Measurements from ENCODE around the gene ZNF135. TPM values are rescaled to one million over a fixed set of nuclear protein-coding genes. Genes with fewer than 3 reads are reported as not detected.

ZNF135 gene
- polyA plus RNA-seq, 1 of the 3 experiments (the other 2 are of a cell fraction), result 0.41 TPM

DNA sequence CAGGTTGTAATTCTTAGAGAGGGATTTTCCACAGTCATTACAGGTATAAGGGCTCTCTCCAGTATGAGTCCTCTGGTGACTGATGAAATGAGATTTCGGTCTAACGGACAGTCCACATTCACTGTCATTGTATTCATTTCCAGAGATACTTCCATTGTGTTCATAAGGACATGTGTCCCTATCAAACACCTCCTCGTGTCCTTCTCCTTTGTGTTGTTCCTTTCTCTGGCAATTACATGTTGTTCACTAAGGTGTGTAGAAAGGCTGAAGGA lies 49.4 kb downstream of the ZNF135 start:
- Histone ChIP-seq H3K9me2 (no peaks in the 10 kb centered on the region), H3K79me2 (ENCODE audit: insufficient read depth) (no peaks in the 10 kb centered on the region), H3K9me3 (peaks cover 24% of the 10 kb centered on the region; the same call in 1 of the 2 replicates), H3F3A (replicated peaks; ENCODE audit: insufficient read depth) (no peaks in the 10 kb centered on the region), H3K4me1 (ENCODE audit: control insufficient read depth in 1 of 2, insufficient read depth in 2 of 2, low read depth in 1 of 2, low read length in 1 of 2) (no peaks in the 10 kb centered on the region), H3K27ac (ENCODE audit: low read depth in 2 of 2, low read length in 1 of 2) (no peak overlapping the region), H3K4me3 (ENCODE audit: low read depth in 2 of 2, low read length in 1 of 2) (no peak overlapping the region), H3K36me3 (replicated peaks in 1 of 2; ENCODE audit: control insufficient read depth in 1 of 2, insufficient read depth in 2 of 2, low read length in 1 of 2) (no peaks in the 10 kb centered on the region), H4K20me1 (ENCODE audit: insufficient read depth) (no peaks in the 10 kb centered on the region), H3K27me3 (ENCODE audit: insufficient read depth) (no peaks in the 10 kb centered on the region), H3K9ac (no peak overlapping the region), H3K4me2 (no peak overlapping the region), H2AFZ (ENCODE audit: low read depth) (no peak overlapping the region)
- no peak for DNase-seq
- CTCF ChIA-PET, result no interaction called here
- POLR2A ChIA-PET, result no interaction called here
- TF ChIP-seq JUND (IDR thresholded peaks at IDR 0.05), result no peak
- TF ChIP-seq, protein P1, sequence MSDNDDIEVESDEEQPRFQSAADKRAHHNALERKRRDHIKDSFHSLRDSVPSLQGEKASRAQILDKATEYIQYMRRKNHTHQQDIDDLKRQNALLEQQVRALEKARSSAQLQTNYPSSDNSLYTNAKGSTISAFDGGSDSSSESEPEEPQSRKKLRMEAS (IDR thresholded peaks at IDR 0.05; ENCODE audit: low read depth), result no peak
- TF ChIP-seq, protein P2, sequence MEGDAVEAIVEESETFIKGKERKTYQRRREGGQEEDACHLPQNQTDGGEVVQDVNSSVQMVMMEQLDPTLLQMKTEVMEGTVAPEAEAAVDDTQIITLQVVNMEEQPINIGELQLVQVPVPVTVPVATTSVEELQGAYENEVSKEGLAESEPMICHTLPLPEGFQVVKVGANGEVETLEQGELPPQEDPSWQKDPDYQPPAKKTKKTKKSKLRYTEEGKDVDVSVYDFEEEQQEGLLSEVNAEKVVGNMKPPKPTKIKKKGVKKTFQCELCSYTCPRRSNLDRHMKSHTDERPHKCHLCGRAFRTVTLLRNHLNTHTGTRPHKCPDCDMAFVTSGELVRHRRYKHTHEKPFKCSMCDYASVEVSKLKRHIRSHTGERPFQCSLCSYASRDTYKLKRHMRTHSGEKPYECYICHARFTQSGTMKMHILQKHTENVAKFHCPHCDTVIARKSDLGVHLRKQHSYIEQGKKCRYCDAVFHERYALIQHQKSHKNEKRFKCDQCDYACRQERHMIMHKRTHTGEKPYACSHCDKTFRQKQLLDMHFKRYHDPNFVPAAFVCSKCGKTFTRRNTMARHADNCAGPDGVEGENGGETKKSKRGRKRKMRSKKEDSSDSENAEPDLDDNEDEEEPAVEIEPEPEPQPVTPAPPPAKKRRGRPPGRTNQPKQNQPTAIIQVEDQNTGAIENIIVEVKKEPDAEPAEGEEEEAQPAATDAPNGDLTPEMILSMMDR (IDR thresholded peaks at IDR 0.05), result no peak
- 33% methylated on average over 3 of the region's 3 CpGs for WGBS (ENCODE audit: low lambda C conversion rate)

DNA sequence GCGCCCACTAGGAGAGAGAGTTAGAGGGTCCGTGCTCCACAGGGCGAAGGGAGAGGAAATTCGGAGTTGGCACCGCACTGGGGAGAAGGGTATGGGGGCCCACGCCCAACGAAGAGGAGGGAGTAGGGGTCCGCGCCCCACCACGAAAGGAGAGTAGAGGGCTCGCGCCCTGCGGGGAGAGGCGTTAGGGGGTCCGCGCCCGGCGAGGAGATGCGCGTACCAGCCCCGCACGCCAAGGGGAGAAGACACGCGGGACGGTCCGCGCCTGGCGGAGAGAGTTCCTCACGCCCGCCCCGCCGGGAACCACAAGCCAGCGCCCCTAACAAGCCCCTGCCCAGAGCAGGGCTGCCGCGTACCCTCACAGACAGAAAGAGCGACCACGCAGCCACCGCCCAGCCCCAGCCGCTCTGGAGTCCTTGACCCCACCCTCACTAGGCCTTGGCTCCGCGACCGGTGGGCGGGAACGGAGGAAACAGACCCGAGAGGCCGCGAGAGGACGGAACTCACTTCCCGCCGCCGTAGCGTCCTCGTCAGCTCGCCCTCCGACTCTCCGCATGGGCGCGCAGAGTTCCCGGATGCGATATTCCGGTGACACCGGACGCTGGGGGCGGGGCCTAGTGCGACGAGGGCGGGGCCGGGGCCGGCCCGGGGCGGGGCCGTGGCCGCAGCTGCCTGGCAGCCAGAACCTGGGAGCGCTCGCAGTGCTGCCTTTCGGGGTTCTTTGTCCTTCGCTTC lies 58.9 kb downstream of the ZNF135 start:
- Histone ChIP-seq H3K9me3 (no peaks in the 10 kb centered on the region), H3K9ac (no peak overlapping the region), H3K27me3 (ENCODE audit: insufficient read depth) (no peaks in the 10 kb centered on the region), H2AFZ (ENCODE audit: low read depth) (no peak overlapping the region), H3K9me2 (no peaks in the 10 kb centered on the region), H3K4me1 (ENCODE audit: control insufficient read depth in 1 of 2, insufficient read depth in 2 of 2, low read depth in 1 of 2, low read length in 1 of 2) (no peaks in the 10 kb centered on the region), H4K20me1 (ENCODE audit: insufficient read depth) (no peaks in the 10 kb centered on the region), H3K27ac (ENCODE audit: low read depth in 2 of 2, low read length in 1 of 2) (no peak overlapping the region), H3K36me3 (replicated peaks in 1 of 2; ENCODE audit: control insufficient read depth in 1 of 2, insufficient read depth in 2 of 2, low read length in 1 of 2) (no peaks in the 10 kb centered on the region), H3K79me2 (ENCODE audit: insufficient read depth) (no peaks in the 10 kb centered on the region), H3K4me2 (no peak overlapping the region), H3K4me3 (ENCODE audit: low read depth in 2 of 2, low read length in 1 of 2) (no peak overlapping the region), H3F3A (replicated peaks; ENCODE audit: insufficient read depth) (no peaks in the 10 kb centered on the region)
- ChIA-PET CTCF (no interaction called here), POLR2A (no interaction called here)
- no peak for TF ChIP-seq SIN3A (IDR thresholded peaks at IDR 0.05; ENCODE audit: borderline replicate concordance, low read depth, low read length)
- no peak for TF ChIP-seq SMC3 (IDR thresholded peaks at IDR 0.05; ENCODE audit: low read depth, low read length)
- TF ChIP-seq FOXJ3 (CRISPR knock-in tag; IDR thresholded peaks at IDR 0.05), result no peak
- TF ChIP-seq JUND (IDR thresholded peaks at IDR 0.05), result no peak
- TF ChIP-seq TEAD4 (IDR thresholded peaks at IDR 0.05; ENCODE audit: borderline replicate concordance, insufficient read depth), result no peak
- TF ChIP-seq POLR2AphosphoS5 (IDR thresholded peaks at IDR 0.05; ENCODE audit: low read depth, low read length), result no peak
- TF ChIP-seq ELF1 (IDR thresholded peaks at IDR 0.05), result no peak
- no peak for TF ChIP-seq YY1 (IDR thresholded peaks at IDR 0.05; ENCODE audit: low read depth)
- TF ChIP-seq FOXM1 (IDR thresholded peaks at IDR 0.05; ENCODE audit: low read depth), result no peak
- TF ChIP-seq, protein P3, sequence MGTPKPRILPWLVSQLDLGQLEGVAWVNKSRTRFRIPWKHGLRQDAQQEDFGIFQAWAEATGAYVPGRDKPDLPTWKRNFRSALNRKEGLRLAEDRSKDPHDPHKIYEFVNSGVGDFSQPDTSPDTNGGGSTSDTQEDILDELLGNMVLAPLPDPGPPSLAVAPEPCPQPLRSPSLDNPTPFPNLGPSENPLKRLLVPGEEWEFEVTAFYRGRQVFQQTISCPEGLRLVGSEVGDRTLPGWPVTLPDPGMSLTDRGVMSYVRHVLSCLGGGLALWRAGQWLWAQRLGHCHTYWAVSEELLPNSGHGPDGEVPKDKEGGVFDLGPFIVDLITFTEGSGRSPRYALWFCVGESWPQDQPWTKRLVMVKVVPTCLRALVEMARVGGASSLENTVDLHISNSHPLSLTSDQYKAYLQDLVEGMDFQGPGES (IDR thresholded peaks at IDR 0.05; ENCODE audit: low read depth, low read length), result no peak
- TF ChIP-seq, protein P4, sequence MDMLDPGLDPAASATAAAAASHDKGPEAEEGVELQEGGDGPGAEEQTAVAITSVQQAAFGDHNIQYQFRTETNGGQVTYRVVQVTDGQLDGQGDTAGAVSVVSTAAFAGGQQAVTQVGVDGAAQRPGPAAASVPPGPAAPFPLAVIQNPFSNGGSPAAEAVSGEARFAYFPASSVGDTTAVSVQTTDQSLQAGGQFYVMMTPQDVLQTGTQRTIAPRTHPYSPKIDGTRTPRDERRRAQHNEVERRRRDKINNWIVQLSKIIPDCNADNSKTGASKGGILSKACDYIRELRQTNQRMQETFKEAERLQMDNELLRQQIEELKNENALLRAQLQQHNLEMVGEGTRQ (IDR thresholded peaks at IDR 0.05; ENCODE audit: borderline replicate concordance, low read depth, low read length), result no peak
- TF ChIP-seq FOSL2 (IDR thresholded peaks at IDR 0.05; ENCODE audit: borderline replicate concordance, low read depth), result no peak
- 31% methylated on average over 35 of the region's 77 CpGs for WGBS (ENCODE audit: low lambda C conversion rate)
- DNase-seq, result peak; percentile 24

Measured in SK-N-SH (cell line).